ENCODE measurements around the gene RBMXL3. TPM values are rescaled to one million over a fixed set of nuclear protein-coding genes. Genes with fewer than 3 reads are reported as not detected.

Gene RBMXL3
- total and polyA plus RNA-seq, 4 donors = not detected

DNA sequence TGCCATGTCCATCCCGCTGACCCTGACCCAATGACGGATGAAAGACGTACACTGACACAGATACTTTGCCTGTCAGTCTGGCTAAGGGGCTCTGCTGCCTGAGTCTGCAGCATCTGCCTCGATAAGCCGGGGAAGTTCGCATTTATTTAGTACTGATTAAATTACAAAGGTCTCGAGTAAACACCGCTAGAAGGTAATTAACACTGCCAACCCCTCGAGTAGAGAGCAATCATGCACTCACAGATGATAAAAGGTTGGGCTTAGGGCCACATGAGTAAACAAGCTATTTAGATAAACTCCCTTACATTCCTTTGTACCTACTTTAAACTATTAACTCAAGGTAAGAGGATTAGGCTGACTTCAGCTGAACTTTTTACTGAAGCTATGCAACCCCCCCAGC lies 16.0 kb upstream of the RBMXL3 start:
- Histone ChIP-seq H3K4me3 (ENCODE audit: low read depth in 1 of 3, low read length in 3 of 3) (no peak overlapping the region), H3K36me3 (ENCODE audit: control insufficient read depth in 4 of 4, insufficient read depth in 3 of 4, low read depth in 1 of 4, low read length in 3 of 4) (no peaks in the 10 kb centered on the region), H3K27me3 (ENCODE audit: control insufficient read depth in 4 of 4, insufficient read depth in 4 of 4, low read length in 3 of 4) (no peaks in the 10 kb centered on the region), H3K27ac (ENCODE audit: low read depth in 1 of 2, low read length in 2 of 2) (no peak overlapping the region), H3K4me1 (ENCODE audit: control insufficient read depth in 4 of 4, insufficient read depth in 4 of 4, low read length in 3 of 4) (no peaks in the 10 kb centered on the region), H3K9me3 (ENCODE audit: control insufficient read depth in 4 of 4, low read length in 3 of 4) (no peaks in the 10 kb centered on the region), H3K9ac (ENCODE audit: low read depth in 1 of 2, low read length in 2 of 2) (no peak overlapping the region)
- DNase-seq (ENCODE audit: low spot score) = no peak
- 62% methylated on average over 9 of the region's 9 CpGs for WGBS
- no peak for TF ChIP-seq TAF1 (conservative IDR thresholded peaks at IDR 0.05)
- TF ChIP-seq FOXA2 (IDR thresholded peaks at IDR 0.05) = no peak

- no peak for DNase-seq (ENCODE audit: low spot score)
- H3K4me3 ChIP-seq (ENCODE audit: low read depth in 1 of 3, low read length in 3 of 3) = no peak overlapping the region
- TF ChIP-seq NR2F2 (IDR thresholded peaks at IDR 0.05) (no peak), ZBTB33 (IDR thresholded peaks at IDR 0.05) (no peak), EGR1 (IDR thresholded peaks at IDR 0.05; ENCODE audit: low read depth in 2 of 2) (no peak), HNF4A (conservative IDR thresholded peaks at IDR 0.05) (no peak), SP1 (IDR thresholded peaks at IDR 0.05) (no peak), REST (IDR thresholded peaks at IDR 0.05) (no peak), FOXA1 (IDR thresholded peaks at IDR 0.05) (no peak), YY1 (IDR thresholded peaks at IDR 0.05) (no peak), MAX (IDR thresholded peaks at IDR 0.05) (no peak), TAF1 (conservative IDR thresholded peaks at IDR 0.05) (no peak), HNF4G (IDR thresholded peaks at IDR 0.05) (no peak), RAD21 (IDR thresholded peaks at IDR 0.05) (no peak), RXRA (IDR thresholded peaks at IDR 0.05) (no peak), JUND (IDR thresholded peaks at IDR 0.05) (no peak), FOXA2 (IDR thresholded peaks at IDR 0.05) (no peak)
- TF ChIP-seq, protein P1, sequence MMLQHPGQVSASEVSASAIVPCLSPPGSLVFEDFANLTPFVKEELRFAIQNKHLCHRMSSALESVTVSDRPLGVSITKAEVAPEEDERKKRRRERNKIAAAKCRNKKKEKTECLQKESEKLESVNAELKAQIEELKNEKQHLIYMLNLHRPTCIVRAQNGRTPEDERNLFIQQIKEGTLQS (IDR thresholded peaks at IDR 0.05) = no peak
- TF ChIP-seq, protein P2, sequence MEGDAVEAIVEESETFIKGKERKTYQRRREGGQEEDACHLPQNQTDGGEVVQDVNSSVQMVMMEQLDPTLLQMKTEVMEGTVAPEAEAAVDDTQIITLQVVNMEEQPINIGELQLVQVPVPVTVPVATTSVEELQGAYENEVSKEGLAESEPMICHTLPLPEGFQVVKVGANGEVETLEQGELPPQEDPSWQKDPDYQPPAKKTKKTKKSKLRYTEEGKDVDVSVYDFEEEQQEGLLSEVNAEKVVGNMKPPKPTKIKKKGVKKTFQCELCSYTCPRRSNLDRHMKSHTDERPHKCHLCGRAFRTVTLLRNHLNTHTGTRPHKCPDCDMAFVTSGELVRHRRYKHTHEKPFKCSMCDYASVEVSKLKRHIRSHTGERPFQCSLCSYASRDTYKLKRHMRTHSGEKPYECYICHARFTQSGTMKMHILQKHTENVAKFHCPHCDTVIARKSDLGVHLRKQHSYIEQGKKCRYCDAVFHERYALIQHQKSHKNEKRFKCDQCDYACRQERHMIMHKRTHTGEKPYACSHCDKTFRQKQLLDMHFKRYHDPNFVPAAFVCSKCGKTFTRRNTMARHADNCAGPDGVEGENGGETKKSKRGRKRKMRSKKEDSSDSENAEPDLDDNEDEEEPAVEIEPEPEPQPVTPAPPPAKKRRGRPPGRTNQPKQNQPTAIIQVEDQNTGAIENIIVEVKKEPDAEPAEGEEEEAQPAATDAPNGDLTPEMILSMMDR (IDR thresholded peaks at IDR 0.05; ENCODE audit: low read depth, low read length, missing input control) = no peak
- H3K9me3 ChIP-seq (ENCODE audit: control insufficient read depth in 4 of 4, low read length in 3 of 4) = no peaks in the 10 kb centered on the region
- no peaks in the 10 kb centered on the region for H3K4me1 ChIP-seq (ENCODE audit: control insufficient read depth in 4 of 4, insufficient read depth in 4 of 4, low read length in 3 of 4)
- no peak overlapping the region for H3K9ac ChIP-seq (ENCODE audit: low read depth in 1 of 2, low read length in 2 of 2)
- H3K27me3 ChIP-seq (ENCODE audit: control insufficient read depth in 4 of 4, insufficient read depth in 4 of 4, low read length in 3 of 4) = no peaks in the 10 kb centered on the region
- H3K36me3 ChIP-seq (ENCODE audit: control insufficient read depth in 4 of 4, insufficient read depth in 3 of 4, low read depth in 1 of 4, low read length in 3 of 4) = no peaks in the 10 kb centered on the region
- WGBS = 85% methylated on average over 3 of the region's 3 CpGs
- no peak overlapping the region for H3K27ac ChIP-seq (ENCODE audit: low read depth in 1 of 2, low read length in 2 of 2)
These were observed 14.7 kb upstream of the RBMXL3 start for GRCh38 chrX:115174548-115174947.

All from liver (tissue), 9 donors.